IMR-90 (cell line): ENCODE measurements around the gene PDYN. TPM values are rescaled to one million over a fixed set of nuclear protein-coding genes. Genes with fewer than 3 reads are reported as not detected.

Experiments used
- ATAC-seq: fragments of 200-7000 bp; cut with Tn5 transposase; 2 replicates; pipeline ENCODE4 v1.9.1; 2020; ENCODE audit warnings: low read depth, mild to moderate bottlenecking, moderate library complexity
- BruUV-seq: library from RNA; stranded (reverse); fragments of 400-500 nt; replicated peaks from 2 replicates; lab custom pipeline; 2021; lab: Mats Ljungman, UMichigan
- CTCF ChIA-PET: fragments of 300-600 bp; formaldehyde crosslinking; extraction: SDS; loops from one replicate; lab custom pipeline; 2021; ENCODE audit warnings: antibody characterized with exemption; lab: Yijun Ruan, JAX
- POLR2A ChIA-PET: fragments of 300-600 bp; sonication (Branson Sonifier 250); formaldehyde crosslinking; loops from one replicate; lab custom pipeline; 2022; ENCODE audit warnings: antibody characterized with exemption; ENCODE audit not compliant: unreplicated experiment; lab: Charles Lee
- DNase-seq: peaks from one replicate; pipeline ENCODE4 v3.0.0; 2013
- H2AFZ ChIP-seq: replicated peaks from 2 replicates; pipeline ENCODE3; 2013; ENCODE audit warnings: low read length, mild to moderate bottlenecking; ENCODE audit not compliant: poor library complexity
- H2AK5ac ChIP-seq: 2 replicates; pipeline ENCODE4 v1.6.1; 2013; ENCODE audit warnings: low read depth, low read length, inconsistent platforms
- H2AK9ac ChIP-seq: replicated peaks from 2 replicates; pipeline ENCODE3; 2013; ENCODE audit warnings: mild to moderate bottlenecking, low read depth, low read length, moderate library complexity; ENCODE audit not compliant: poor library complexity
- H2BK120ac ChIP-seq: 2 replicates; pipeline ENCODE4 v1.6.1; 2013; ENCODE audit warnings: low read depth, low read length, inconsistent platforms
- H2BK15ac ChIP-seq: 3 replicates; pipeline ENCODE4 v1.6.1; 2013; ENCODE audit warnings: low read depth, low read length, inconsistent platforms
- H2BK20ac ChIP-seq: 2 replicates; pipeline ENCODE4 v1.6.1; 2013; ENCODE audit warnings: low read depth, mild to moderate bottlenecking, inconsistent platforms, low read length, moderate library complexity
- H2BK5ac ChIP-seq: 2 replicates; pipeline ENCODE4 v1.6.1; 2013; ENCODE audit warnings: mild to moderate bottlenecking, low read depth, low read length, inconsistent platforms; ENCODE audit not compliant: poor library complexity, severe bottlenecking
- H3K14ac ChIP-seq: replicated peaks from 2 replicates; pipeline ENCODE4 v1.6.1; 2013; ENCODE audit warnings: low read depth, low read length, inconsistent platforms
- H3K18ac ChIP-seq: 2 replicates; pipeline ENCODE4 v1.6.1; 2013; ENCODE audit warnings: low read depth, low read length, control low read depth
- H3K23ac ChIP-seq: 2 replicates; pipeline ENCODE4 v1.6.1; 2013; ENCODE audit warnings: low read depth, low read length, inconsistent platforms
- H3K27ac ChIP-seq: 2 replicates; pipeline ENCODE4 v1.5.1; 2013; ENCODE audit warnings: mild to moderate bottlenecking, control low read depth, low read length; ENCODE audit not compliant: insufficient read depth
- H3K27me3 ChIP-seq: 2 replicates; pipeline ENCODE4 v1.6.1; 2013; ENCODE audit warnings: low read length; ENCODE audit not compliant: control insufficient read depth, insufficient read depth
- H3K36me3 ChIP-seq: 2 replicates; pipeline ENCODE4 v1.6.1; 2013; ENCODE audit warnings: low read length, mixed read lengths; ENCODE audit not compliant: control insufficient read depth, insufficient read depth
- H3K4ac ChIP-seq: 2 replicates; pipeline ENCODE4 v1.6.1; 2013; ENCODE audit warnings: low read depth, low read length, inconsistent platforms
- H3K4me1 ChIP-seq: 2 replicates; pipeline ENCODE4 v1.6.1; 2013; ENCODE audit warnings: low read length, mixed read lengths; ENCODE audit not compliant: control insufficient read depth, insufficient read depth
- H3K4me2 ChIP-seq: 2 replicates; pipeline ENCODE4 v1.6.1; 2013; ENCODE audit warnings: low read depth, mild to moderate bottlenecking, control low read depth, low read length, moderate library complexity
- H3K4me3 ChIP-seq: 2 replicates; pipeline ENCODE4 v1.5.1; 2013; ENCODE audit warnings: low read depth, mild to moderate bottlenecking, control low read depth, low read length, moderate library complexity; ENCODE audit not compliant: insufficient read depth
- H3K56ac ChIP-seq: 2 replicates; pipeline ENCODE4 v1.6.1; 2013; ENCODE audit warnings: low read length, inconsistent platforms; ENCODE audit not compliant: insufficient read depth; ENCODE audit errors: extremely low read depth
- H3K79me1 ChIP-seq, 2 experiments: 2 replicates each; pipeline ENCODE4 v1.6.1; 2013; ENCODE audit warnings: low read length in 2 of 2, inconsistent platforms in 1 of 2, low read depth in 1 of 2
- H3K9ac ChIP-seq: 2 replicates; pipeline ENCODE4 v1.6.1; 2013; ENCODE audit warnings: low read depth, low read length, control low read depth
- H3K9me1 ChIP-seq: 2 replicates; pipeline ENCODE4 v1.6.1; 2013; ENCODE audit warnings: low read length, inconsistent platforms; ENCODE audit not compliant: insufficient read depth
- H3K9me3 ChIP-seq: 2 replicates; pipeline ENCODE4 v1.6.1; 2013; ENCODE audit warnings: low read length; ENCODE audit not compliant: control insufficient read depth, insufficient read depth
- H4K20me1 ChIP-seq: 2 replicates; pipeline ENCODE4 v1.6.1; 2013; ENCODE audit warnings: low read length, inconsistent platforms; ENCODE audit not compliant: insufficient read depth
- H4K5ac ChIP-seq: 2 replicates; pipeline ENCODE4 v1.6.1; 2013; ENCODE audit warnings: mild to moderate bottlenecking, low read depth, low read length, control low read depth
- H4K8ac ChIP-seq, 2 experiments: 2 replicates each; pipeline ENCODE4 v1.6.1; 2013; ENCODE audit warnings: low read depth in 2 of 2, low read length in 2 of 2, control low read depth in 1 of 2, inconsistent platforms in 1 of 2
- H4K91ac ChIP-seq: 2 replicates; pipeline ENCODE4 v1.6.1; 2013; ENCODE audit warnings: low read depth, low read length, inconsistent platforms; ENCODE audit not compliant: insufficient read depth
- BHLHE40 ChIP-seq: fragments of 150-350 bp; IDR thresholded peaks from 2 replicates; pipeline ENCODE4 v1.6.1; 2016; ENCODE audit warnings: mild to moderate bottlenecking, low read depth, low read length
- CEBPB ChIP-seq: IDR thresholded peaks from 2 replicates; pipeline ENCODE4 v1.6.1; 2012; ENCODE audit warnings: low read depth, low read length, improper control_type of control experiment
- FOS ChIP-seq: fragments of 150-350 bp; IDR thresholded peaks from 2 replicates; pipeline ENCODE4 v1.6.1; 2016; ENCODE audit warnings: low read depth, low read length
- MXI1 ChIP-seq: IDR thresholded peaks from 2 replicates; pipeline ENCODE4 v1.6.1; 2012; ENCODE audit warnings: low read depth, mild to moderate bottlenecking, low read length, moderate library complexity, borderline replicate concordance
- NFE2L2 ChIP-seq: fragments of 150-350 bp; IDR thresholded peaks from 2 replicates; pipeline ENCODE4 v1.6.1; 2016; ENCODE audit warnings: low read depth, mild to moderate bottlenecking, low read length
- POLR2A ChIP-seq: IDR thresholded peaks from 2 replicates; pipeline ENCODE4 v1.6.1; 2012; ENCODE audit warnings: mild to moderate bottlenecking, low read depth, low read length
- RAD21 ChIP-seq: IDR thresholded peaks from 2 replicates; pipeline ENCODE4 v1.6.1; 2012; ENCODE audit warnings: low read length, improper control_type of control experiment
- RCOR1 ChIP-seq: IDR thresholded peaks from 2 replicates; pipeline ENCODE4 v1.6.1; 2012; ENCODE audit warnings: mild to moderate bottlenecking, low read length, improper control_type of control experiment; ENCODE audit not compliant: insufficient replicate concordance
- RFX5 ChIP-seq: IDR thresholded peaks from 2 replicates; pipeline ENCODE4 v1.8.0; 2012; ENCODE audit warnings: low read depth, mild to moderate bottlenecking, low read length, moderate library complexity
- SMC3 ChIP-seq: fragments of 150-350 bp; IDR thresholded peaks from 2 replicates; pipeline ENCODE4 v1.6.1; 2016; ENCODE audit warnings: low read depth, mild to moderate bottlenecking, antibody characterized with exemption, low read length, moderate library complexity
- WGBS, 2 experiments: methylation state at CpG; one replicate each; pipeline versions ENCODE4 v1.1.5 to v1.1.7; 2013; ENCODE audit warnings: missing lambda C conversion rate in 2 of 2; ENCODE audit not compliant: insufficient read length in 1 of 2; ENCODE audit errors: extremely low coverage in 2 of 2; 5-methylcytosine and 5-hydroxymethylcytosine counted together
- dilution Hi-C: fragments of 300-500 bp; cut with HindIII; formaldehyde crosslinking; loops from one replicate; pipeline ENCODE4 v1.14.3; 2018; ENCODE audit warnings: low sequenced_read_pairs; ENCODE audit not compliant: unreplicated experiment
- in situ Hi-C: fragments of 300-500 bp; cut with MboI; formaldehyde crosslinking; loops from 3 replicates; pipeline ENCODE4 v1.14.3; 2019; ENCODE audit warnings: low sequenced_read_pairs, inconsistent platforms, mixed read lengths
- intact Hi-C: fragments of 100-400 bp; cut with micrococcal nuclease; formaldehyde crosslinking; loops from 2 replicates; pipeline ENCODE4 v1.10.0; 2022
- polyA plus RNA-seq, 3 experiments: library from polyadenylated mRNA; depleted of rRNA; stranded (reverse); fragments of >200 nt; gene quantifications; 2 replicates each; pipeline ENCODE4 v1.2.3, GENCODE V29; 2012; ENCODE audit warnings: low replicate concordance in 1 of 3
- total RNA-seq: library from RNA; depleted of rRNA; stranded (reverse); fragments of >200 nt; gene quantifications from 2 replicates; pipeline ENCODE4 v1.2.3, GENCODE V29; 2012
- TF ChIP-seq, protein P1 (sequence below): fragments of 150-350 bp; IDR thresholded peaks from 2 replicates; pipeline ENCODE4 v1.6.1; 2016; ENCODE audit warnings: low read depth, mild to moderate bottlenecking, low read length, moderate library complexity, borderline replicate concordance
- TF ChIP-seq, protein P2 (sequence below): fragments of 150-350 bp; IDR thresholded peaks from 2 replicates; pipeline ENCODE4 v1.6.1; 2017; ENCODE audit warnings: mild to moderate bottlenecking, antibody characterized with exemption, low read length, low read depth

The PDYN gene
- total and polyA plus RNA-seq, 2 of the 4 experiments (the other 2 are of a cell fraction), result not detected

DNA sequence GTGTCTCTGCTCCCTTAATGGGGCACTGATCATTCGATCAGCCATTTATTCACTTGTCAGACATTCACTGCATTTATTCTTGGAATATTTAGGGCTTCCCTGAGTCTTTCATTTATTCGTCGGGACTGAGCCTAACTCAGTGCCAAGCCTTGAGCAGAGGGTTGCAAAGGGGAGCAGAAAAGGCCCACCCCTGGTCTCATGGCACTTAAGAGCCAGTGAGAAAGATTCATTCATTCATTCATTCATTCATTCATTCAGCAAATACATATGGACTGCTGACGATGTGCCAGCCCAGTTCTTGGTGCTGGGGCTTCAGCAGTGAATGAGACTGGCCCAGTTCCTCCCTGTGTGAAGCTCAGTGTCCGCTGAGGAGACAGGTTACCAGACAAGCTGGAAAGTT is 62.0 kb downstream of the PDYN start:
- no peak overlapping the region for H2BK120ac ChIP-seq
- H3K23ac ChIP-seq, result no peak overlapping the region
- no peak overlapping the region for H2AK9ac ChIP-seq
- peaks cover 14% of the 10 kb centered on the region for H3K4me1 ChIP-seq
- ChIA-PET POLR2A (no interaction called here), CTCF (interaction anchor here (0.8 kb wide), 1 partner anchor 240 kb away, joined by 4 read pairs; no protein-coding TSS in a partner anchor)
- H3K27ac ChIP-seq, result no peak overlapping the region
- H2BK5ac ChIP-seq, result no peak overlapping the region
- peaks cover 5% of the 10 kb centered on the region for H3K9me1 ChIP-seq
- H2AFZ ChIP-seq, result no peak overlapping the region
- H3K9me3 ChIP-seq, result no peaks in the 10 kb centered on the region
- no peak overlapping the region for H3K18ac ChIP-seq
- H3K9ac ChIP-seq, result no peak overlapping the region
- BruUV-seq, result no TSS peak
- in situ Hi-C loops, result no loop called here
- H4K20me1 ChIP-seq, result peaks cover 7% of the 10 kb centered on the region; the same call in 1 of the 2 replicates
- no peak overlapping the region for H2BK20ac ChIP-seq
- dilution Hi-C loops, result no loop called here
- H3K27me3 ChIP-seq, result no peaks in the 10 kb centered on the region
- H3K4me3 ChIP-seq, result no peak overlapping the region
- no peak overlapping the region for H4K5ac ChIP-seq
- H3K36me3 ChIP-seq, result peaks cover 18% of the 10 kb centered on the region
- no peak overlapping the region for H3K14ac ChIP-seq
- DNase-seq (no peak), ATAC-seq (no peak)
- H3K4me2 ChIP-seq, result no peak overlapping the region
- TF ChIP-seq, protein P1, sequence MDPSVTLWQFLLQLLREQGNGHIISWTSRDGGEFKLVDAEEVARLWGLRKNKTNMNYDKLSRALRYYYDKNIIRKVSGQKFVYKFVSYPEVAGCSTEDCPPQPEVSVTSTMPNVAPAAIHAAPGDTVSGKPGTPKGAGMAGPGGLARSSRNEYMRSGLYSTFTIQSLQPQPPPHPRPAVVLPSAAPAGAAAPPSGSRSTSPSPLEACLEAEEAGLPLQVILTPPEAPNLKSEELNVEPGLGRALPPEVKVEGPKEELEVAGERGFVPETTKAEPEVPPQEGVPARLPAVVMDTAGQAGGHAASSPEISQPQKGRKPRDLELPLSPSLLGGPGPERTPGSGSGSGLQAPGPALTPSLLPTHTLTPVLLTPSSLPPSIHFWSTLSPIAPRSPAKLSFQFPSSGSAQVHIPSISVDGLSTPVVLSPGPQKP, result no peak
- TF ChIP-seq RCOR1 (no peak), RFX5 (no peak), NFE2L2 (no peak), BHLHE40 (no peak), MXI1 (no peak), CEBPB (no peak), SMC3 (no peak), POLR2A (no peak), RAD21 (no peak), FOS (no peak)
- TF ChIP-seq, protein P2, sequence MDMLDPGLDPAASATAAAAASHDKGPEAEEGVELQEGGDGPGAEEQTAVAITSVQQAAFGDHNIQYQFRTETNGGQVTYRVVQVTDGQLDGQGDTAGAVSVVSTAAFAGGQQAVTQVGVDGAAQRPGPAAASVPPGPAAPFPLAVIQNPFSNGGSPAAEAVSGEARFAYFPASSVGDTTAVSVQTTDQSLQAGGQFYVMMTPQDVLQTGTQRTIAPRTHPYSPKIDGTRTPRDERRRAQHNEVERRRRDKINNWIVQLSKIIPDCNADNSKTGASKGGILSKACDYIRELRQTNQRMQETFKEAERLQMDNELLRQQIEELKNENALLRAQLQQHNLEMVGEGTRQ, result no peak
- 100% methylated on average over 2 of the region's 5 CpGs; no CpG with 5 or more reads in 1 of the 2 experiments for whole genome bisulfite sequencing, 2 experiments
- H3K56ac ChIP-seq, result no peak overlapping the region
- H3K4ac ChIP-seq, result no peak overlapping the region
- H2AK5ac ChIP-seq, result no peak overlapping the region
- H2BK15ac ChIP-seq, result no peak overlapping the region
- intact Hi-C loops, result no loop called here
- no peaks in the 10 kb centered on the region for H3K79me1 ChIP-seq
- no peak overlapping the region for H4K8ac ChIP-seq
- H4K91ac ChIP-seq, result no peak overlapping the region
